GM23248 (cell line): ENCODE measurements around the gene UNC5A.
"Not testable (repeated sequence)": the region's sequence is repeated elsewhere in the genome, so short reads cannot be mapped to it uniquely, and the experiment has no call there.

Source experiments
- EZH2 ChIP-seq: fragments of 200-600 bp; sonication (generic); IDR thresholded peaks from 2 replicates; pipeline ENCODE4 v1.6.1; 2018; ENCODE audit warnings: antibody characterized with exemption, mild to moderate bottlenecking; ENCODE audit not compliant: insufficient read depth, poor library complexity, severe bottlenecking
- EZH2phosphoT487 ChIP-seq: fragments of 200-600 bp; sonication (generic); IDR thresholded peaks from 2 replicates; pipeline ENCODE4 v1.6.1; 2018; ENCODE audit warnings: antibody characterized with exemption, moderate library complexity, mild to moderate bottlenecking, low read depth; ENCODE audit not compliant: insufficient read depth

GRCh38 chr5:176870644-176871043 is 60.3 kb downstream of the UNC5A start:
- TF ChIP-seq EZH2, EZH2phosphoT487: not testable (repeated sequence)
